Psoas muscle (tissue), 8 donors: Measurements from ENCODE around the gene GYS1. TPM values are rescaled to one million over a fixed set of nuclear protein-coding genes. Genes with fewer than 3 reads are reported as not detected.
A peak's percentile ranks its signal among the peaks of the same experiment; 100 is the strongest.

ENCODE experiments used
- ATAC-seq, 4 donors: fragments of 200-7000 bp; cut with Tn5 transposase; one replicate each; pipeline ENCODE4 v1.9.1; 2020; ENCODE audit warnings: moderate library complexity in 3 of 4, mild to moderate bottlenecking in 2 of 4
- DNase-seq, 2 donors: peaks; one replicate each; pipeline ENCODE4 v3.0.0-alpha.2; 2020
- H3K27ac ChIP-seq: fragments of 200-600 bp; one replicate; pipeline ENCODE4 v1.8.0; 2022
- H3K27me3 ChIP-seq, 3 donors: fragments of 200-600 bp in 1 of 3; one replicate each; pipeline versions ENCODE4 v1.6.1 to v1.8.0; 2013 to 2022; ENCODE audit warnings: low read length in 2 of 3, mild to moderate bottlenecking in 2 of 3, moderate library complexity in 1 of 3; ENCODE audit not compliant: insufficient read depth in 3 of 3
- H3K36me3 ChIP-seq, 2 donors: fragments of 200-600 bp in 1 of 2; one replicate each; pipeline versions ENCODE4 v1.6.1 to v1.8.0; 2013 to 2022; ENCODE audit warnings: low read depth in 1 of 2, mild to moderate bottlenecking in 1 of 2, moderate library complexity in 1 of 2; ENCODE audit not compliant: insufficient read depth in 1 of 2
- H3K4me1 ChIP-seq: fragments of 200-600 bp; one replicate; pipeline ENCODE4 v1.8.0; 2022
- H3K4me3 ChIP-seq: fragments of 200-600 bp; one replicate; pipeline ENCODE4 v1.8.0; 2022; ENCODE audit warnings: mild to moderate bottlenecking
- H3K9me3 ChIP-seq: fragments of 200-600 bp; one replicate; pipeline ENCODE4 v1.8.0; 2022
- WGBS, 3 donors: extraction: QIAGEN DNeasy Blood & Tissue Kit; methylation state at CpG; one replicate each; pipeline versions ENCODE4 v1.1.6 to v1.1.7; 2013; 5-methylcytosine and 5-hydroxymethylcytosine counted together
- intact Hi-C, 2 donors: fragments of 100-400 bp; cut with DNase I; formaldehyde crosslinking; loops; one replicate each; pipeline versions ENCODE4 v1.11.0 to v1.14.2; 2022
- polyA plus RNA-seq, 3 donors: library from polyadenylated mRNA; stranded (reverse); fragments of 200-250 nt; gene quantifications; one replicate each; pipeline ENCODE4 v1.2.3, GENCODE V29; 2013
- total RNA-seq, 4 donors: library from RNA; stranded (reverse); fragmentation: NEBNext Ultra II Directional in 2 of 4; extraction: Animal tissue kit (Norgen Biotek cat#: 25700) in 2 of 4; gene quantifications; one replicate each; pipeline versions ENCODE4 v1.2.1 to v1.2.4, GENCODE V29; 2021 to 2023
- TF ChIP-seq, protein P1 (sequence below): fragments of 200-600 bp; IDR thresholded peaks from one replicate; pipeline ENCODE4 v1.8.0; 2022; ENCODE audit warnings: antibody characterized with exemption
- donor health status: healthy with polysubstance abuse.
- donor health status: DM: no; HTN: no; CAD: no; lungs with moderate emphysema.
- donor health status: Bipolar disorder and iron deficiency.
- donor health status: healthy.
- donor health status: DM: yes; HTN: yes; CAD: no.
- donor health status: DM: no; HTN: no; CAD: no.
- donor health status: DM: no; HTN: no; CAD: no.
- donor health status: DM: yes; HTN: yes; CAD: no.

The GYS1 gene
- total and polyA plus RNA-seq, 7 donors = 30.9 to 331 (median 147) TPM

- H3K4me1 ChIP-seq = peaks cover 15% of the 10 kb centered on the region
- DNase-seq (no peak), ATAC-seq (no peak)
- peaks cover 0 to 4% of the 10 kb centered on the region in 2 donors for H3K36me3 ChIP-seq
- H3K4me3 ChIP-seq = no peak overlapping the region
- no peaks in the 10 kb centered on the region for H3K9me3 ChIP-seq
- TF ChIP-seq, protein P1, sequence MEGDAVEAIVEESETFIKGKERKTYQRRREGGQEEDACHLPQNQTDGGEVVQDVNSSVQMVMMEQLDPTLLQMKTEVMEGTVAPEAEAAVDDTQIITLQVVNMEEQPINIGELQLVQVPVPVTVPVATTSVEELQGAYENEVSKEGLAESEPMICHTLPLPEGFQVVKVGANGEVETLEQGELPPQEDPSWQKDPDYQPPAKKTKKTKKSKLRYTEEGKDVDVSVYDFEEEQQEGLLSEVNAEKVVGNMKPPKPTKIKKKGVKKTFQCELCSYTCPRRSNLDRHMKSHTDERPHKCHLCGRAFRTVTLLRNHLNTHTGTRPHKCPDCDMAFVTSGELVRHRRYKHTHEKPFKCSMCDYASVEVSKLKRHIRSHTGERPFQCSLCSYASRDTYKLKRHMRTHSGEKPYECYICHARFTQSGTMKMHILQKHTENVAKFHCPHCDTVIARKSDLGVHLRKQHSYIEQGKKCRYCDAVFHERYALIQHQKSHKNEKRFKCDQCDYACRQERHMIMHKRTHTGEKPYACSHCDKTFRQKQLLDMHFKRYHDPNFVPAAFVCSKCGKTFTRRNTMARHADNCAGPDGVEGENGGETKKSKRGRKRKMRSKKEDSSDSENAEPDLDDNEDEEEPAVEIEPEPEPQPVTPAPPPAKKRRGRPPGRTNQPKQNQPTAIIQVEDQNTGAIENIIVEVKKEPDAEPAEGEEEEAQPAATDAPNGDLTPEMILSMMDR = no peak
- H3K27ac ChIP-seq = no peak overlapping the region
- H3K27me3 ChIP-seq = no peaks in the 10 kb centered on the region
- intact Hi-C loops = loop anchor here in 1 of 2 donors (5.0 kb wide), 1 partner anchor 44 kb away; no protein-coding TSS in a partner anchor
- WGBS, 3 donors = 51 to 59% (median 55%) methylated on average over 9 of the region's 9 CpGs
These were observed 42.1 kb downstream of the GYS1 start for GRCh38 chr19:48950830-48951519.

GRCh38 chr19:48950159-48950558, 43.0 kb downstream of the GYS1 start:
- TF ChIP-seq, protein P1 = no peak
- WGBS, 3 donors = 53 to 61% (median 56%) methylated on average over 3 of the region's 3 CpGs
- Histone ChIP-seq H3K27ac (no peak overlapping the region), H3K27me3 (no peaks in the 10 kb centered on the region), H3K4me1 (peaks cover 9% of the 10 kb centered on the region), H3K4me3 (no peak overlapping the region), H3K9me3 (no peaks in the 10 kb centered on the region), H3K36me3 (no peaks in the 10 kb centered on the region)
- intact Hi-C loops = loop anchor here in 1 of 2 donors (5.0 kb wide), 1 partner anchor 43 kb away; no protein-coding TSS in a partner anchor
- DNase-seq (no peak), ATAC-seq (no peak)

DNA sequence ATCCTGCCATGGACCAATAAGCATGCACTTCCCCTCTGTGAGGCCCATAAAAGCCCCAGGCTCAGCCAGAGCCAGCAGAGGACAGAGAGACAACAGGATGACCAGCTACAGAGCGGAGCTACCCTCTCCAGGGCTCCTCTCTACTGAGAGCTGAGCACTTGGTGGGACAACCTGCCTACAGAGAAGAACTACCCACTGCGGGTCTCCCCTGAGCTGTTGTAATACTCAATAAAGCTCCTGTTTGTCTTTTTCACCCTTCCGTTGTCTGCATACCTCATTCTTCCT, 45.9 kb downstream of the GYS1 start:
- 96 to 100% (median 99%) methylated on average over 3 of the region's 3 CpGs for WGBS, 3 donors
- H3K27me3 ChIP-seq = no peaks in the 10 kb centered on the region
- H3K9me3 ChIP-seq = no peaks in the 10 kb centered on the region
- H3K4me1 ChIP-seq = no peaks in the 10 kb centered on the region
- ATAC-seq = no peak
- DNase-seq = no peak
- H3K36me3 ChIP-seq = no peaks in the 10 kb centered on the region
- TF ChIP-seq, protein P1 = no peak
- no peak overlapping the region for H3K27ac ChIP-seq
- H3K4me3 ChIP-seq = no peak overlapping the region
- intact Hi-C loops = no loop called here

GRCh38 chr19:48946463-48947257, 46.4 kb downstream of the GYS1 start:
- WGBS, 3 donors = 54 to 74% (median 58%) methylated on average over 6 to 9 of the region's 9 CpGs
- TF ChIP-seq, protein P1 = no peak
- peak in 3 of 4 donors; percentile 18 to 42 (median 36) for ATAC-seq

More at GRCh38 chr19:48946463-48947257, 46.4 kb downstream of the GYS1 start:
- DNase-seq = no peak
- intact Hi-C loops = no loop called here
- no peaks in the 10 kb centered on the region for H3K4me1 ChIP-seq
- H3K27ac ChIP-seq = no peak overlapping the region
- H3K27me3 ChIP-seq = no peaks in the 10 kb centered on the region
- H3K4me3 ChIP-seq = no peak overlapping the region
- H3K9me3 ChIP-seq = no peaks in the 10 kb centered on the region
- no peaks in the 10 kb centered on the region for H3K36me3 ChIP-seq
